ENCODE data around the gene RNASEL.

Gene RNASEL

GRCh38 chr1:182611787-182612186, 22.7 kb upstream of the RNASEL start:
- peaks cover 70% of the 10 kb centered on the region for H3K4me1 Mint-ChIP-seq (ENCODE audit: low read depth)
- H3K36me3 Mint-ChIP-seq (ENCODE audit: low read depth), result no peaks in the 10 kb centered on the region
- no peak for DNase-seq
- H3K27ac Mint-ChIP-seq, result no peak overlapping the region
- H3K4me3 Mint-ChIP-seq, result no peak overlapping the region
- H3K9me3 Mint-ChIP-seq, result no peaks in the 10 kb centered on the region
- H3K27me3 Mint-ChIP-seq, result peaks cover 56% of the 10 kb centered on the region

GRCh38 chr1:182611326-182611725, 22.3 kb upstream of the RNASEL start:
- Mint-ChIP-seq H3K4me1 (ENCODE audit: low read depth) (peaks cover 70% of the 10 kb centered on the region), H3K36me3 (ENCODE audit: low read depth) (no peaks in the 10 kb centered on the region), H3K9me3 (no peaks in the 10 kb centered on the region), H3K27ac (no peak overlapping the region), H3K4me3 (no peak overlapping the region), H3K27me3 (peaks cover 57% of the 10 kb centered on the region)
- DNase-seq, result no peak

- no peaks in the 10 kb centered on the region for H3K36me3 Mint-ChIP-seq (ENCODE audit: low read depth)
- DNase-seq, result no peak
- H3K4me1 Mint-ChIP-seq (ENCODE audit: low read depth), result peaks cover 63% of the 10 kb centered on the region
- H3K9me3 Mint-ChIP-seq, result no peaks in the 10 kb centered on the region
- no peak overlapping the region for H3K27ac Mint-ChIP-seq
- H3K4me3 Mint-ChIP-seq, result no peak overlapping the region
- peaks cover 57% of the 10 kb centered on the region for H3K27me3 Mint-ChIP-seq
These were observed 21.6 kb upstream of the RNASEL start for GRCh38 chr1:182610606-182611194.

GRCh38 chr1:182608845-182609610, 20.0 kb upstream of the RNASEL start:
- Mint-ChIP-seq H3K27me3 (peaks cover 61% of the 10 kb centered on the region), H3K4me3 (no peak overlapping the region)

GRCh38 chr1:182608236-182608635, 19.2 kb upstream of the RNASEL start:
- H3K9me3 Mint-ChIP-seq, result no peaks in the 10 kb centered on the region
- H3K27me3 Mint-ChIP-seq, result peaks cover 54% of the 10 kb centered on the region
- H3K36me3 Mint-ChIP-seq (ENCODE audit: low read depth), result no peaks in the 10 kb centered on the region
- no peak overlapping the region for H3K27ac Mint-ChIP-seq
- H3K4me3 Mint-ChIP-seq, result no peak overlapping the region
- peaks cover 57% of the 10 kb centered on the region for H3K4me1 Mint-ChIP-seq (ENCODE audit: low read depth)
- no peak for DNase-seq

More at GRCh38 chr1:182608845-182609610, 20.0 kb upstream of the RNASEL start:
- Mint-ChIP-seq H3K4me1 (ENCODE audit: low read depth) (peaks cover 59% of the 10 kb centered on the region), H3K9me3 (no peaks in the 10 kb centered on the region), H3K36me3 (ENCODE audit: low read depth) (no peaks in the 10 kb centered on the region), H3K27ac (no peak overlapping the region)
- DNase-seq, result no peak

- Mint-ChIP-seq H3K9me3 (no peaks in the 10 kb centered on the region), H3K27me3 (peaks cover 48% of the 10 kb centered on the region), H3K36me3 (ENCODE audit: low read depth) (no peaks in the 10 kb centered on the region), H3K27ac (no peak overlapping the region), H3K4me3 (no peak overlapping the region), H3K4me1 (ENCODE audit: low read depth) (peaks cover 57% of the 10 kb centered on the region)
- DNase-seq, result no peak
These were observed 18.5 kb upstream of the RNASEL start for GRCh38 chr1:182607566-182607965.

GRCh38 chr1:182604175-182605164, 15.4 kb upstream of the RNASEL start, which contains the start of gene RGS16:
Gene RGS16, minus strand, starts transcription at chr1:182604389. Its CDS starts 130 bp downstream, at chr1:182604259.
- Mint-ChIP-seq H3K4me3 (no peak within 1 kb of the TSS), H3K27ac (no peak within 1 kb of the TSS)

GRCh38 chr1:182603646-182604174, 14.7 kb upstream of the RNASEL start:
- H3K27ac Mint-ChIP-seq, result no peak overlapping the region

More at GRCh38 chr1:182604175-182605164, 15.4 kb upstream of the RNASEL start, which contains the start of gene RGS16:
- Mint-ChIP-seq H3K4me1 (ENCODE audit: low read depth) (peaks cover 52% of the 10 kb centered on the region), H3K36me3 (ENCODE audit: low read depth) (no peaks in the 10 kb centered on the region), H3K27me3 (peaks cover 22% of the 10 kb centered on the region), H3K9me3 (no peaks in the 10 kb centered on the region)
- DNase-seq, result peak; percentile 97

GRCh38 chr1:182602935-182603645, 14.0 kb upstream of the RNASEL start:
- H3K4me1 Mint-ChIP-seq (ENCODE audit: low read depth), result peaks cover 41% of the 10 kb centered on the region
- no peak overlapping the region for H3K4me3 Mint-ChIP-seq
- H3K36me3 Mint-ChIP-seq (ENCODE audit: low read depth), result no peaks in the 10 kb centered on the region
- H3K27ac Mint-ChIP-seq, result no peak overlapping the region
- H3K27me3 Mint-ChIP-seq, result peaks cover 15% of the 10 kb centered on the region
- no peaks in the 10 kb centered on the region for H3K9me3 Mint-ChIP-seq
- no peak for DNase-seq

More at GRCh38 chr1:182603646-182604174, 14.7 kb upstream of the RNASEL start:
- H3K4me1 Mint-ChIP-seq (ENCODE audit: low read depth), result peaks cover 48% of the 10 kb centered on the region
- no peak for DNase-seq
- no peaks in the 10 kb centered on the region for H3K9me3 Mint-ChIP-seq
- H3K27me3 Mint-ChIP-seq, result peaks cover 17% of the 10 kb centered on the region
- H3K36me3 Mint-ChIP-seq (ENCODE audit: low read depth), result no peaks in the 10 kb centered on the region
- H3K4me3 Mint-ChIP-seq, result no peak overlapping the region

GRCh38 chr1:182601913-182602312, 12.9 kb upstream of the RNASEL start:
- H3K27me3 Mint-ChIP-seq, result peaks cover 12% of the 10 kb centered on the region
- no peaks in the 10 kb centered on the region for H3K36me3 Mint-ChIP-seq (ENCODE audit: low read depth)
- DNase-seq, result no peak
- H3K4me3 Mint-ChIP-seq, result no peak overlapping the region
- peaks cover 33% of the 10 kb centered on the region for H3K4me1 Mint-ChIP-seq (ENCODE audit: low read depth)
- H3K27ac Mint-ChIP-seq, result no peak overlapping the region
- H3K9me3 Mint-ChIP-seq, result no peaks in the 10 kb centered on the region

GRCh38 chr1:182601416-182601786, 12.3 kb upstream of the RNASEL start:
- Mint-ChIP-seq H3K36me3 (ENCODE audit: low read depth) (no peaks in the 10 kb centered on the region), H3K4me3 (no peak overlapping the region), H3K9me3 (no peaks in the 10 kb centered on the region), H3K27me3 (peaks cover 9% of the 10 kb centered on the region), H3K27ac (no peak overlapping the region), H3K4me1 (ENCODE audit: low read depth) (peaks cover 28% of the 10 kb centered on the region)
- peak; percentile 66 for DNase-seq

- Mint-ChIP-seq H3K9me3 (no peaks in the 10 kb centered on the region), H3K4me1 (ENCODE audit: low read depth) (peaks cover 33% of the 10 kb centered on the region), H3K27ac (no peak overlapping the region), H3K36me3 (ENCODE audit: low read depth) (no peaks in the 10 kb centered on the region), H3K4me3 (no peak overlapping the region), H3K27me3 (peaks cover 8% of the 10 kb centered on the region)
- DNase-seq, result no peak
These were observed 11.8 kb upstream of the RNASEL start for GRCh38 chr1:182600745-182601415.

GRCh38 chr1:182600036-182600713, 11.1 kb upstream of the RNASEL start:
- Mint-ChIP-seq H3K27ac (no peak overlapping the region), H3K4me1 (ENCODE audit: low read depth) (peaks cover 32% of the 10 kb centered on the region), H3K4me3 (no peak overlapping the region), H3K27me3 (peaks cover 1% of the 10 kb centered on the region), H3K36me3 (ENCODE audit: low read depth) (no peaks in the 10 kb centered on the region), H3K9me3 (no peaks in the 10 kb centered on the region)
- no peak for DNase-seq
